SKM-1 (cell line): Measurements from ENCODE around the gene MAPKAPK3.

ENCODE experiments used
- DNase-seq: peaks from one replicate; lab custom pipeline; 2025; ENCODE audit not compliant: unreplicated experiment; lab: John Stamatoyannopoulos, UW

The MAPKAPK3 gene

DNA sequence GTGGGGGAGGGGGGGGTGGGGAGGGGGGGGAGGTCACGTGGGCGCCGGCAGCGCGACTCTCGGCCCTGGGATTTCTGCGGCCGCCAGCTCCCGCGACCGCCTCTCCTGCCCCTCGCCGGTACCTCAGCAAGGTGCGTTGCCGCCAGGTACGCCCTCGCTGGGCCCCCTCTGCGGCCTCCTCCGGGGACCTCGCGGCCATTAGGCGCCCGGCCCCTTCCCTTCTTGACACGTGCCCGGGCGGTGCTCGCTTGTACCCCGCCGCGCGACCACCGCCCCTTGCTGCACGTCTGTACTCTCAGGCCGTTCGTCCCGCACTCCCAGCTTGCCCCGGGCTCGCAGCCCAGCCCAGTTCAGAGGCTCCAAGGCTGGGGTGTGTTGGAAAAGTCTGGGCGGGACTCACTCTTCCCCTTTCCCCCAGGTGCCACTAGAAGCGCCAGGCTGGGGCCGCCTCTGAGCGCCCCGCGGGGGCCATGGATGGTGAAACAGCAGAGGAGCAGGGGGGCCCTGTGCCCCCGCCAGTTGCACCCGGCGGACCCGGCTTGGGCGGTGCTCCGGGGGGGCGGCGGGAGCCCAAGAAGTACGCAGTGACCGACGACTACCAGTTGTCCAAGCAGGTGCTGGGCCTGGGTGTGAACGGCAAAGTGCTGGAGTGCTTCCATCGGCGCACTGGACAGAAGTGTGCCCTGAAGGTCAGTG lies at the start of gene MAPKAPK3:
TSS of gene MAPKAPK3 (plus strand) at position 56 of the 696 bp plus-strand sequence. CDS start at position 471, 415 bp downstream.
- no peak for DNase-seq

DNA sequence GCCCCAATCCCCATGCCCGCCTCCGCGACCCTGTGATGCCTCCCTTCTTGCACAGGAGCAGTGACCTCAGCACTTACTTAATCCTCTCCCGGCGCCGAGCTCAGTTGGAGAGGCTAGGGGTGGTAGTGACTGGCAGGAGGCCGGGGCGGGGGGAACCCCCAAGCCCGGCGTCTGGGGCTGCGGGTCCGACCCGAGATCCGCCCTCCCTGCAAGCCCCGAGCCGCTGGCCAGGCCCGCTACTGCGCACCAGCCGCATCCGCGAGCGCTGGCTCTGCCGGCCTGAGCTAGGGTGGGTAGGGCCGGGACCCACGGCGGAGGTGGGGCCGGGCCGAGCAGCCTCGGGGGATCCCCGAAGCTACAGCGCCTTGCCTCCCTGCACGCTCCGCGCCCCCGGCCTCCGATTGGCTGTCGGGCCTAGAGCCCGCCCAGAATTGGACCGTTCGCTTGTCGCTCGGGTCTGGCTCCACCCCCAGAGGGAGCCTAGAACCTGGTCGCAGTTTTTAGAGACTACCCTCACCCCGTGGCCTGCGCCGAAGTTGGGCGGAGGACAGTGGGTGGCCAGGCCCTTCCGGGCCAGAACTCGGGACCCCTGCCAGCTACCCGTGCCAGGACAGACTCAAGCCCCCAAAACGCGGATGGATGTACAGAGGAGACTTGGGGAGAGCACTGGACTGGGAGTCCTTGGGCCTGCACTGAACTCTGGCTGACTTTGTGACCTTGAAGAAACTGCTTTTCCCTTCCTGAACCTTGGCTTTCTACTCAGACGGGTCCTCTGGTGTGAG lies 49.4 kb upstream of the MAPKAPK3 start, which contains the start of gene C3orf18:
TSS of gene C3orf18 (minus strand) at position 362 of the 782 bp plus-strand sequence. CDS start 2,048 bp downstream, outside the sequence.
- peak; percentile 76 for DNase-seq

DNA sequence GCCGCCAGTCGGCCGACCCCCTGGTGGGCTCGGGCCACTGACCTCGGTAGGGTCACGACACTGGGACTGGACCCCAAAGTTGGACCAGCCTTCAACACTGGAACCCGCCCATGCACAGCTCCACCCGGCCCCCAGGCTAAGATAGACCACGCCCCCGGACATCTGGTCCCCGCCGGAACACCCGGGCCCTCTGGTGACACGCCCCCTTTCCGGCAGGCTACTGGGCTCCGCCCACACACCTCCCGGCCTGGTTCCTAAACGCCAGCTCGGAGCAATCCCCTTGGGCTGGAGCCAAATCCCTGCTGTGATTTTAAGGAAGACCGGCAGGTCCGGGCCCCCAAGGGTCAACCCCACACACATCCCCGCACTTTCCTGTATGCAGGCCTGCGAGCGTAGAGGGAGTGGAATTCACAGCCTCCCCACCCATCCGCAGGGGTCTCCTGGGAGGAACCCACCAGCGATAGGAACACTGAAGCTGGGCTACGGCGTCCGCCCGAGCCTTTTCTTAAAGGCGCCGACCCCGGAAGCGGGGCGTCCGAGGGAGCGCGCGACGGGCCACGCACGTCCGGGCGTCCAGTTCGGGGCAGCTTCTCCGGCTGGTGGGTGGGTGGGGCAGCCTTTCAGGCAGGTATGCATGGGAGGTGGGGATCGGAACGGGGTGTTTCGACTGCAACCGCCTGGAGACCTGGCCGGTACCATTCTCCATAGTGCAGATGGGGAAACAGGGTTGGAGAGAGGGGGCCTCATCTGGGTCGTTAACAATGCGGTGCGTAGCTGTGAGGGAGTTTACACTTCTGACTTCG lies 47.8 kb upstream of the MAPKAPK3 start, which contains the start of gene HEMK1:
TSS of gene HEMK1 (plus strand) at position 576 of the 803 bp plus-strand sequence. CDS start 1,583 bp downstream, outside the sequence.
- peak; percentile 91 for DNase-seq

DNA sequence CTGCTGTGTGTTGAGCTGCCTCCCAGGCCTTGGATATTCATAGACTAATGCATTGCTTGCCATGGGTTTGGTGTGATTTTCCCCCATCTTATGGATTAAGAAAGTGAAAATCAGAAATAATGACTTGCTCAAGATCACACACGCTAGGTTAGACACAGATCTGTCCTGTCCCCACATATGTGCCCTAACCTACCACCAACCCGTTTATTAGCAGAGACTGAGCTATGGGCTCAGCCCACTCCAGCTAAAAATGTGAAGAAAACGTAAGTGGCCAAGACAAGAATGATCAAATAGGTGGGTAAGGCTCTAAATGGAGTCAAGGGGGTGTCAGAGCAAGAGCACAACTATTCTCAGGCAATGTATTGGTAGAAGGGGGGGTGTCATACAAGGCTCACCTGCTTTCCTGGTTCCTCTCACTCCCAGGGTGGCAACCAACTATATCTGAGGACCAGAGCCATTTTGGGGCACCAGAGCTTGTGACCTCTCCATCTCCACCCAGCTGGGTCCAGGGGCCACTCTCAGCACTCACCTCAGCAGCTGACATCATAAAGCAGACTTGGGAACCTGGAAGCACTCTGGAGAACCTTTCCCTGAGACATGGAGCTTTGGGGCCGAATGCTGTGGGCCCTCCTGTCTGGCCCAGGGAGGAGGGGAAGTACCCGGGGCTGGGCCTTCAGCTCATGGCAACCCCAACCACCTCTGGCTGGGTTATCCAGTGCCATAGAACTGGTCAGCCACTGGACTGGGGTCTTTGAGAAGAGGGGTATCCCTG lies 46.3 kb upstream of the MAPKAPK3 start:
- no peak for DNase-seq

DNA sequence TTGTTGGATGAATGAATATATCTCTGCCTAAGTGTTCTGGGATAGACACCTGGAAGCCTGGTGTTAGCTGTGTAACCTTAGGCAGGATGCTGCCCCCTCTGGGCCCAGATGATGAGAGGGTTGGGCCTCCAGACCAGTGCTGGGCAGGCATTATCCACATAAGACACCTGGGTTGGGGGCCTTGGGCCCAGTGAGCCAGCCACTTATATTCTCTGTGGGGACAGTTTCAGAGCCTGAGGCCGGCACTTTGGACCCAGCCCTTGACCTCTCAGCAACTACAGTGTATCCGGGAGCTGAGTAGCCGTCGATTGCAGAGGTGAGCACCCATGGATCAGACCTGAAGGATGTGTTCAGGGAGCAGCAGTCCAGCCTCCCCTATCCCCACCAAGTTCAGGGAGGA lies 45.5 kb upstream of the MAPKAPK3 start:
- no peak for DNase-seq

DNA sequence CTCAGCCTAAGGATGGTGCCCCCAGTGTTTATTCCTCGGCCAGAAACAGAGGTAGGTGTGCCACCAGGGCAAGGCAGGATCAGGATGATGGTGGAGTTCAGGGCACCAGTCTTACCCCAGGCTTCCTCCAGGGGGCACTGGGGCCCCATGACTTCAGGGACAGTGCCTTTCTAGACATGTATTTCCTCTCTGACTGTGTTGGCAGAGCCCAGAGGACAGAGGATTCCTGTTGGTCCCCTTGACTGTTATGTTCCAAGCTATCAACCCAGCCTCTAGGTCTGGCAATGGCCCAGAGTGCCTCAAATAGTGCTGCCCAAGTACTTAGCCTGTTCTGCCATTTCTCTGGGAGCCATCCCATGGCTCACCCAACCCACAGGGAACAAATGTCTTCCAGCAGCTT lies 44.8 kb upstream of the MAPKAPK3 start:
- DNase-seq: peak; percentile 64

DNA sequence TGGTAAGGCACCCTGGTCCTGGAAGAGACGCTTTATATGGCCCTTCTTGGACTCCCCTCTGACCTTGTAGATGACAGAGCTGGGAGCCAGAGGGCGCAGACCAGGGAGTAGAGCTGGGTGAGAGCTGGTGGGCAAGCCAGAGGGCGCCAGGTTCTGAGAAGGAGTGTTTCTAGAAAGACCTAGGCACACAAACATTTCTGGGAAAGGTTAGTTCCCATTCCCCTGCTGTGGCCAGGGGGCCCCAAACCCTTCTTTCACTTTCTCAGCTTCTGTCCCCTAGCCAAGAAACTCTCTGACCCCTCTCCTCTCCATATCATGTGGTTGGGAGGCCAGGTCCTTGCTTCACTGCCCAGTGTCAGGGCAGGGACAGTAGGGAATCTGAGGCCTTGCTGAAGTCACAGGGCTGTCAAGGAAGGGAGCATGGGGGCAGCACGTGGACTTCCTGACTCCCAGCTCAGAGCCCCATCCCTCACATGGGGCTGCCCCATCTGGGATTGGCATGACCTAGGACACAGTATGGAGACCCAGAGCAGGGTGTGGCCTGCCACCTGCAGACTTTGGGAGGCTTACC lies 44.1 kb upstream of the MAPKAPK3 start:
- no peak for DNase-seq

DNA sequence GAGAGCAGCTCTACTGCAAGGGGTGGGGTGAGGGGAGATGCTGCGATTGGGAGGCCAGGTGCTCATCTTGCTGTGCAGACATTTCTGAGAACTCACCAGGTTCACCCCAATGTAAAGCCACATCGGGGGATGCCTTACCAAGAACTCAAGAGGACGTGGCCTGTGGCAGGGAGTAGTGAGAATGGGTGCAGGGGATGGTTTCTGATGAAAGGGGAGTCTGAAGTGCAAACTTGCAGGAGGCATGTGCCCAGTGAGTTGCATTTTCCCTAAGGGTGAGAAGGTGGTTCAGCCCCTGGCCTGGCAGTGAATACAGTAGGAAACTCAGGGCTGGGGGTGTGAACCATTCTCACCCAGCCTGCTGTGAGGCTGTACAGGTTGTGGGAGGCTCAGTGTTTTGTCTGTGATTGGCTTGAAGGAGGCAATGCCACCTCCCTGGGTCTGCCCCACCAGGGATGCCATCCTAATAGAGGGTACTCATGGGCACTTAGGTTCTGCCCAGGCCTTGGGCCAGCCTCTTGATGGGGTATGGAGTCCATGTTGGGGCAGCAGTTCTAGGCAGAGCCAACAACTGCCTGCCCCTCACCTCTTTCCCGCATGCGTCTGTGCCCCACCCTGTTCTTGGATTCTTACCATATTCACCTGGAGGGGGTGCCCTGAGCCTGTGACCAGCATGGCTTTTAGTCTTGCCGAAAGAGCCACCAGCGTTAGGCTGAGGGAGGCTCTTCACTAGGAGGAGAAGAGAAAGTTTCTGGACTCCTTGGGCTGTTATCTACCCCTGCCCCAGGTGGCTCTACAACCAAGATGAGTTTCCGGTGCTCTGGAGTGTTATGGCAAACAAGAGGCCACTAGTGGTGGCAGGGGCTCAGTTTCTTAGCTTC lies 43.1 kb upstream of the MAPKAPK3 start:
- DNase-seq: no peak

DNA sequence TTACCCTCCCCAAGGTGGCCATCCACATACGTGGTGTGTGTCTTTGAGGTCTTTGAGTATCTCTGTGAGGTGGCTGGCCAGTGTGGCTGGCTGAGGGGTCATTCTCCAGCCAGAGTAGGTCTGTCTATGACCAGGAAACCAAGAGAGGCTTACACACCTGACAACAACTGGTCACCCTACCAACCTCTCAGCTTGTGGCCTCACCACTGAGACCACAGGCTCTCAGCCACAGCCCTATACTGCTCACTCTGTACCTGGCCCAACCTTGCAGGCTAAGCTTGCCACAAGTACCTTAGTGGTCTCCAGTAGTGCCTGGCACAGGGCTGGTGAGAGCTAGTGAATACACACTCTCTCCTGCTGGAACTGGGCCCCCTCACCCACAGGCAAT lies 42.5 kb upstream of the MAPKAPK3 start:
- no peak for DNase-seq

DNA sequence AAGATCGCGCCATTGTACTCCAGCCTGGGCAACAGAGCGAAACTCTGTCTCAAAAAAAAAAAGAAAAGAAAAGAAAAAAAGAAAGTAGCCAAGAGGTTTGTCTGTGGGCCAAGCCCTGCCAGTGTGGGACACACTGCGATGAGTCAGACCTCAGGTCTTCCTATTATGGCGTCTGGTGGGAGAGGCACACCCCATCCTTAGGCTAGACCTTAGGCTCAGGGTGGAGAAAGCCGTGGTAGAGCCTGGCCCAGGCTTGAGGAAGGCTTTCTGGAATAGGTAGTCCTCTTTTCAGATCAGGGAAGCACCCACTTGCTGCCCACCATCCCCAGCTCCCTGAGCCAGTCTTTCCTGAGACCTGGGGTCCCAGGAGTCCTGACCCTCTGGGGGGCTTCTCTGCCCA lies 41.6 kb upstream of the MAPKAPK3 start:
- DNase-seq: no peak

DNA sequence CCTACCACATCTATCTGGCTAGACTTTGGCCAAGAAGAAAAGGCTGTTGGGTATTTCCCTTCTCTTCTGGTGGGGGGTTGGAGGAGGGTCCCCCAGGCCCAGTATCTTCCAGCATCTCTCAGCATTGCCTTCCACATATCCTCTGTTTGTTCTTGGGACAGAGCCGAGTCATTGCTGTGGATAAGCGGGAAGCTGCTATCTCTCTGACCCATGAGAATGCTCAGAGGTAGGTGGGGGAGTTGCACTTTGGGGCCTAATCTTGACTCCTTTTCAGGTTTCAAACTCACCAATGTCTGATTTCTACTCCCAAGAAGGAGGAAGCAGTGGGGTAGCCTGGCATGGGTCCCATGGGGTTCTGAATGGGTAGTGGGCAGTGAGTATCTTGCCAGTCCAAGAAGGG lies 39.6 kb upstream of the MAPKAPK3 start:
- no peak for DNase-seq

DNA sequence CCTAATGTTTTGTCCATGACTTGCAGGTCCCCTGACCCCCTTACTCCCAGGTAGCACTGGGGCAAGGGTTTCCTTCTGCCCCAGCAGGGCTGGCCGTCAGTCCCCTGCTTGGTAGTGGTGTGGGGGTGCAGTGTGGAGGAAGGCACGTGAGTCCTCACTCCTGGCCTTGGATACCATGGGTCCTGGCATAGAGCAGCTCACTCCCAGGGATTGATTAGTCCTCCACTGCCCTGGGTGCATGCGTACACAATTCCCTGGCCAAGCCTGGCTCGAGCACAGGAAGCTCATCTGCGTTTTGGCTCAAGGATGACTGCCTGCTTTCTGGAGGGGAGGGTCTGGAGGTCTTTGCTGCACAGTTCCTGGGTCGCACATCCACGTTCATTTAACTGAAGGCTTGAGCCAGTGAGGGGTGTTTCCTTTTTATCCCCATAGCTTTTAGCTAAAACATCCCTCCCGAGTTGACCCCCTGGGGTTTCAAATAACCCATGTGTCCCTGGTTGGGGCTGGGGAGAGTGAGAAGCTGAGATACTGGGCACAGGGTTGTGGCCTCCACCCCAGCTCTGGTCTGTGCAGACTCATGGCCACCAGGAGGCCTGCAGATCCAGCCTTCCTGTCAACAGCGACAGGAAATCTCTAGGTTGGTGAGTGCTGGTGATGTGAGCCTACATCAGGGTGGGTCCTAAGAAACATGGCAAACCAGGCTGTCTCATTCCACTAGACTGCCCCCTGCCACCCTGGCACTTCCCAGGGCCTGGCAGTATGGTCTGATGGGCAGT lies 36.1 kb upstream of the MAPKAPK3 start:
- DNase-seq: no peak

DNA sequence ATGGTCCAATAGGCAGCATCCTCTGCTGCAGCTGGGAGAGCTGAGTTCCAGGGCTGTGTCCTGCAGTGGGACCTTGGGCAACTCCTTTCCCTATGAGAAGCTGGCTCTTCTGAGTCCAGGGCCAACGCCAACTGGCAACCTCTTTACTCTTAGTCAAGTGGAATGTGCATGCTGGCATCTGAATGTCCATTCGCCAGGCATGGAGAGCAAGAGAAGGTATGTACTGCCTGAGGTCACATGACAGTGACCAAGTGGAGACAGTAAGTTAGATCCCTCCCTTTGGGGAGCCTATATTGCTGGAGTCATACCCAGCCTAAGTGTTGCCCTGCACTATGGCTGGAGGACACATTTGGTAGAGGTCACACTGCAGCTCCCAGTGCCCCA lies 35.5 kb upstream of the MAPKAPK3 start:
- DNase-seq: no peak

DNA sequence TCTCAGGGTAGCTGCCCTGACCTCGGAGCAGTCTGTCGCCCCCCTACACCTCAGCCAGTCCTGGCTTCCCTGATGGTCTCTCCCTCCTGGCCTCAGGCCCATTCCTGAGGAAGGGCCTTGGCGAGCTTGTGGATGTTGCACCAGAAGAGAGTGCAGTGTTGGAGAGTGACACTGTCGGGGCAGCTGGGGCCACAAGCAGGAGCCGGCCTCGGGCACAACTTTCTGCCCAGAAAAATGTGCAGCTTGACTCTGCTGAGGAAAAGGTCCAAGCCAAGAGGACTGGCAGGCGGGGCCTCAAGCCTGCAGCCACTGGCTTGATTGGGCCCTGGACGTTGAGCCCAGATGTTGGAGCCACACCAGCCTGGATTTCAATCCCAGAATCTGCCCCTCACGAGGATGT lies 34.9 kb upstream of the MAPKAPK3 start:
- DNase-seq: no peak

DNA sequence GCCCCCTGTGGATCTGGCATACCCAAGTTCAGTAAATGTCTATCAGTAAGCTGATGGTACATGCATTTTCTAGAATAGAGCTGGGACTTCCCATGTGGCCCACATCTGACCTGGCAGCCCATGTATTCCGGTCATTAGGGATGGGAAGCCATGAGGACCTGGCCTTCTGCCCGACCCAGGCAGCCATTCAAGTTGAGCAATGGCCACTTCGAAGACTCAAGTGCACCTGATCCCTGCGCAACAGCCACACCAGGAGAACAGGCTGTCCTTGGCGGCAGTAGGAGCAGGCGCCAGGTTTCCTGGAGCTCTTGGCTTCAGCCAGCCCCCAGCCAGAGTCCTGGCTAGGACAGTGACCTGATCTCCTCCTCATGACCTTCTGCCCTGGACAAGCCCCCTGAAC lies 33.1 kb upstream of the MAPKAPK3 start:
- no peak for DNase-seq

DNA sequence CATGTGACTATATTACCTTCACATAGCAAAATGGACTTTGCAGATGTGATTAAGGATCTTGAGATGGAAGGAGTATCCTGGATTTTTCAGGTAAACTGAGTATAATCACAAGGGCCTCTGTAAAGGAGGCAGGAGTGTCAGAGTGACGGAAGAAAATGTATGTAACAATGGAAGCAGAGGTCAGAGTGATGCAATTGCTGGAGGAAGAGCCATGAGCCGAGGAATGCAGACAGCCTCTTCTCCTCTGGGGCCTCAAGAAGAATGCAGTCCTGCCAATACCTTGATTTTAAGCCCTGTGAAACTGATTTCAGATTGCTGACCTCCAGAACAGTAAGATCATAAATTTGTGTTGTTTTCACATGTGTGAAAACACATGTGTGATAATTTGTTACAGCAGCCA lies 32.6 kb upstream of the MAPKAPK3 start:
- DNase-seq: peak; percentile 30

DNA sequence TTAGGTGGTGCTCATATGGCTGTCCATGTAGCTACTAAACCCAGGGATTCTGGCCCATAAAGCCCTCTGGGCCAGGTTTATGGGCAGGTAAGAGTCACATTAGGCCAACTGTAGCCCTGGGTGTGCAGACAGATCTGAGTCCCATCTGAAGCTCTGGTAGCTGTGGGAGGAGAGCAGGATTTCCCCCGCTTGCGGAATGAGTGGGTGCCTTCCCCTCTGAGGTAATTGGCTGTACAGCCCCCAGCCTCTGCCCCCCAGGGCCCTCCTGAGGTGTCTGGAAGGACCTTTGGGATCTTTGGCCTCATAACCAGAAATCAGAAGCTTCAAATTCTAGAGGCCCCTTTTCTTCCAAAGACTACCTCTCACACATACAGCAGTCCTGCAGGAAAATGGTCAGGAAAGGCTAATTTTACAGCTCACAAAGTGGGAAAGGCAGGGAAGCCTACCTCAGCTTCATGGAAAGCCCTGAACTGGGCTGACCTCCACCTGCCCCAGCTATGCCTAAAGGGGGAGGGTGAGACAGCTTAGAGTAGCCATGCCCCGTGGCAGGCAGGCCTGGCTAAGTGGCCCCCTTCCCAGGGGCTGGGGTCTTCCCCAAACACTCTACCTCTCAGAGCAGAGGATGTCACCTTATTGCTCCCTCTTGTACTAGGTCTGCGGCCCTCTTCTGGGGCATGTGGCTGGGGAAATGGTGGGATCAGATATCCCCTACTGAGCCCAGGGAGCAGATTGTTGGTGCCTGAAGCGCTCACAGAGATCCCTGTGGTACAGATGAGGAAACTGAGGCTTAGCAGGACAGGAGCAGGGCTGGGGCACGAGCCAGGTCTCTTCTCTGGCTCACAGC lies 30.8 kb upstream of the MAPKAPK3 start:
- no peak for DNase-seq

DNA sequence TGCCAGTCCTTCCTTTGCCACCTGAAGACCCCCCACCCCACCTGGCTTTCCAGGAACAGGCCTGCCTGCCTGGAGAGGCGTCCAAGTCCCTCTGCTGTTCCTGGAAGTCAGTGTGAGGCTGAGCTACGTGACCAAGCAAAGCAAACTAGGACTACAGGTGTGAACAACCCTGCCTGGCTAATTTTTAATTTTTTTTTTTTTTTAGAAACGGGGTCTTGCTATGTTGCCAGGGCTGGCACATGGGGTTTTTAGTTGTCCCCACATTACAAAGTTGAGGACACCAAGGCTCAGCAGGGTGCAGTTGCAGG lies 30.2 kb upstream of the MAPKAPK3 start:
- no peak for DNase-seq
